VCaP (cell line): ENCODE measurements around the gene IGSF9B.

ENCODE experiments used
- H3K27ac ChIP-seq: fragments of 450-650 bp; 2 replicates; pipeline ENCODE4 v1.5.1; 2017
- TF ChIP-seq, protein P1 (sequence below): fragments of 450-650 bp; conservative IDR thresholded peaks from 2 replicates; pipeline ENCODE4 v1.5.1; 2017; ENCODE audit warnings: mild to moderate bottlenecking, moderate library complexity

Gene IGSF9B

DNA sequence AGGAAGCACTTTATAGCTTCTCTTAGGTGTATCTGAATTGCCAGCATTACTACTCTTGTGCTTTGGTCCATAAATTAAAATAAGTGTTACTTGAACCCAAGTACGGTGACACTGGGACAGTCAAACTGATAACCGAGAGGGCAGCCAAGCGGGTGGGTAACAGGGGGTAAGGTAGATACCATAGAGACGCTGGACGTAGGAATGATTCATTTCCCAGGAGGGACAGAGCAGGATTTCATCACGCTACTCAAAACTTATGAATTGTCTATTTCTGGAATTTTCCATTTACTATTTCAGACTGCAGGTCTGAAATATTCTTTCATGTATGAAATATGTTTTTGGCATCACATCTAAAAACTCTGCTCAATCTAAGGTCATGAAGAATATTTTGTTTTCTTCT lies 96.6 kb downstream of the IGSF9B start:
- TF ChIP-seq, protein P1, sequence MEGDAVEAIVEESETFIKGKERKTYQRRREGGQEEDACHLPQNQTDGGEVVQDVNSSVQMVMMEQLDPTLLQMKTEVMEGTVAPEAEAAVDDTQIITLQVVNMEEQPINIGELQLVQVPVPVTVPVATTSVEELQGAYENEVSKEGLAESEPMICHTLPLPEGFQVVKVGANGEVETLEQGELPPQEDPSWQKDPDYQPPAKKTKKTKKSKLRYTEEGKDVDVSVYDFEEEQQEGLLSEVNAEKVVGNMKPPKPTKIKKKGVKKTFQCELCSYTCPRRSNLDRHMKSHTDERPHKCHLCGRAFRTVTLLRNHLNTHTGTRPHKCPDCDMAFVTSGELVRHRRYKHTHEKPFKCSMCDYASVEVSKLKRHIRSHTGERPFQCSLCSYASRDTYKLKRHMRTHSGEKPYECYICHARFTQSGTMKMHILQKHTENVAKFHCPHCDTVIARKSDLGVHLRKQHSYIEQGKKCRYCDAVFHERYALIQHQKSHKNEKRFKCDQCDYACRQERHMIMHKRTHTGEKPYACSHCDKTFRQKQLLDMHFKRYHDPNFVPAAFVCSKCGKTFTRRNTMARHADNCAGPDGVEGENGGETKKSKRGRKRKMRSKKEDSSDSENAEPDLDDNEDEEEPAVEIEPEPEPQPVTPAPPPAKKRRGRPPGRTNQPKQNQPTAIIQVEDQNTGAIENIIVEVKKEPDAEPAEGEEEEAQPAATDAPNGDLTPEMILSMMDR: no peak
- no peak overlapping the region for H3K27ac ChIP-seq
